Tibial artery (tissue), 4 donors: ENCODE data around the gene LDLRAD3.

Source experiments
- DNase-seq, 2 donors: peaks; one replicate each; pipeline ENCODE4 v3.0.0-alpha.2; 2019
- H3K27ac ChIP-seq, 2 donors: fragments of 200-600 bp; sonication (generic) in 1 of 2; 1 replicate in 1 of 2; 2 replicates in 1 of 2; pipeline ENCODE4 v1.5.1; 2018 to 2019; ENCODE audit warnings: mild to moderate bottlenecking in 1 of 2
- H3K27me3 ChIP-seq, 2 donors: fragments of 200-600 bp; sonication (generic) in 1 of 2; one replicate each; pipeline versions ENCODE4 v1.5.1 to v1.6.0; 2016 to 2019
- H3K36me3 ChIP-seq, 3 donors: fragments of 200-600 bp; sonication (generic) in 2 of 3; one replicate each; pipeline ENCODE4 v1.5.1; 2016 to 2019; ENCODE audit warnings: mild to moderate bottlenecking in 2 of 3
- H3K4me1 ChIP-seq, 4 donors: fragments of 200-600 bp; sonication (generic) in 2 of 4; 1 replicate in 3 of 4; 2 replicates in 1 of 4; pipeline ENCODE4 v1.5.1; 2016 to 2019
- H3K4me3 ChIP-seq, 2 donors: fragments of 200-600 bp; sonication (generic) in 1 of 2; 1 replicate in 1 of 2; 2 replicates in 1 of 2; pipeline ENCODE4 v1.5.1; 2018 to 2019; ENCODE audit warnings: mild to moderate bottlenecking in 2 of 2
- H3K9me3 ChIP-seq, 3 donors: fragments of 200-600 bp; sonication (generic) in 1 of 3; one replicate each; pipeline ENCODE4 v1.5.1; 2016 to 2019
- CTCF ChIP-seq, 2 experiments: fragments of 200-600 bp in 1 of 2; fragments of 450-650 bp in 1 of 2; IDR thresholded peaks; one replicate each; pipeline ENCODE4 v1.5.1; 2017 to 2019; ENCODE audit warnings: antibody characterized with exemption in 2 of 2, mild to moderate bottlenecking in 1 of 2, moderate library complexity in 1 of 2
- intact Hi-C: fragments of 100-400 bp; cut with DNase I; formaldehyde crosslinking; loops from one replicate; pipeline ENCODE4 v1.15.0; 2023; ENCODE audit warnings: low total_unique reads

Gene LDLRAD3

GRCh38 chr11:35974882-35975589, 31.2 kb downstream of the LDLRAD3 start:
- intact Hi-C loops = no loop called here
- no peak overlapping the region for H3K27ac ChIP-seq
- DNase-seq = no peak

GRCh38 chr11:35976434-35976833, 32.6 kb downstream of the LDLRAD3 start:
- Histone ChIP-seq H3K4me1 (peaks cover 0 to 4% (median 4%) of the 10 kb centered on the region in 4 donors), H3K27me3 (no peaks in the 10 kb centered on the region), H3K36me3 (no peaks in the 10 kb centered on the region), H3K9me3 (peaks cover 0 to 7% (median 4%) of the 10 kb centered on the region in 3 donors), H3K27ac (no peak overlapping the region), H3K4me3 (no peak overlapping the region)
- TF ChIP-seq CTCF (IDR thresholded peaks at IDR 0.05) = no peak
- no peak for DNase-seq
- intact Hi-C loops = no loop called here

More at GRCh38 chr11:35974882-35975589, 31.2 kb downstream of the LDLRAD3 start:
- H3K4me1 ChIP-seq = peaks cover 0 to 4% (median under 1%) of the 10 kb centered on the region in 4 donors
- no peaks in the 10 kb centered on the region for H3K36me3 ChIP-seq
- H3K27me3 ChIP-seq = no peaks in the 10 kb centered on the region
- TF ChIP-seq CTCF (IDR thresholded peaks at IDR 0.05) = no peak
- no peak overlapping the region for H3K4me3 ChIP-seq
- peaks cover 0 to 7% (median 4%) of the 10 kb centered on the region in 3 donors for H3K9me3 ChIP-seq

GRCh38 chr11:35978183-35978582, 34.3 kb downstream of the LDLRAD3 start:
- Histone ChIP-seq H3K36me3 (no peaks in the 10 kb centered on the region), H3K4me1 (peaks cover 0 to 13% (median 4%) of the 10 kb centered on the region in 4 donors), H3K9me3 (peaks cover 0 to 7% (median 4%) of the 10 kb centered on the region in 3 donors), H3K27ac (no peak overlapping the region), H3K27me3 (no peaks in the 10 kb centered on the region), H3K4me3 (no peak overlapping the region)
- no peak for TF ChIP-seq CTCF (IDR thresholded peaks at IDR 0.05)
- intact Hi-C loops = no loop called here
- no peak for DNase-seq

- intact Hi-C loops = no loop called here
Measured at GRCh38 chr11:35978891-35979290, 35.0 kb downstream of the LDLRAD3 start.

GRCh38 chr11:35980686-35981390, 37.0 kb downstream of the LDLRAD3 start:
- Histone ChIP-seq H3K27ac (no peak overlapping the region), H3K9me3 (no peaks in the 10 kb centered on the region), H3K27me3 (no peaks in the 10 kb centered on the region), H3K36me3 (no peaks in the 10 kb centered on the region), H3K4me1 (peaks cover 0 to 13% (median 4%) of the 10 kb centered on the region in 4 donors), H3K4me3 (no peak overlapping the region)
- no peak for TF ChIP-seq CTCF (IDR thresholded peaks at IDR 0.05)
- intact Hi-C loops = no loop called here
- DNase-seq = no peak

More at GRCh38 chr11:35978891-35979290, 35.0 kb downstream of the LDLRAD3 start:
- H3K4me3 ChIP-seq = no peak overlapping the region
- no peak for DNase-seq
- H3K27ac ChIP-seq = no peak overlapping the region
- no peaks in the 10 kb centered on the region for H3K27me3 ChIP-seq
- no peak for TF ChIP-seq CTCF (IDR thresholded peaks at IDR 0.05)
- no peaks in the 10 kb centered on the region for H3K36me3 ChIP-seq
- peaks cover 0 to 13% (median 4%) of the 10 kb centered on the region in 4 donors for H3K4me1 ChIP-seq
- H3K9me3 ChIP-seq = peaks cover 0 to 7% (median 4%) of the 10 kb centered on the region in 3 donors
